LHCN-M2 (cell line): ENCODE data around the gene TMEM207. TPM values are rescaled to one million over a fixed set of nuclear protein-coding genes. Genes with fewer than 3 reads are reported as not detected.
A peak's percentile ranks its signal among the peaks of the same experiment; 100 is the strongest.
"Not testable (repeated sequence)": the region's sequence is repeated elsewhere in the genome, so short reads cannot be mapped to it uniquely, and the experiment has no call there.

ENCODE experiments used
- DNase-seq: peaks from one replicate; pipeline ENCODE4 v3.0.0-alpha.2; 2012; ENCODE audit warnings: low read depth
- polyA plus RNA-seq: library from polyadenylated mRNA; unstranded; fragments of >200 nt; gene quantifications from one replicate; pipeline ENCODE4 v1.2.1, GENCODE V29; 2012; ENCODE audit warnings: missing spikeins
- total RNA-seq: library from RNA; depleted of rRNA; stranded (reverse); fragments of >200 nt; gene quantifications from 2 replicates; pipeline ENCODE4 v1.2.3, GENCODE V29; 2014; rRNA removed

The TMEM207 gene
- total RNA-seq: not detected in 2 replicates
- not detected for polyA plus RNA-seq

DNA sequence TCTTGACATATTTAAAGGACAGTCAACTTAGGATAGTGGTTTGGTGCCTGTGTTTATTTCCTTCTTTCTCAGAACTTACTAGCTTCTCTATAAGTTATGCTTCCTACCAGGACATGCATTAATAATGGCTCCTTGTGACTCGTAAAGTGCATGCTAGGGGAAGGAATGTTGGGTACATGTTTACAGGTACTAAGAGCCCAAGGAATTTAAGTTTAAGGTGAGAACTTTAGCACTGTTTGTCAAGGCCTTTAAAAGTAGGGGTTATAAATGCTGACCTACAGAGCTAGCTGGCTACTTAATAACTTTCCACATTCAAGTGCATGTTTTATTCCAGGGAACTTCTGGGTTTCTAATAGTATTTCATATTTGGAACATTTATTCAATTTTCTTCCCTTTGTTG lies at the start of gene TMEM207:
TSS of gene TMEM207 (minus strand) at position 101 of the 400 bp plus-strand sequence. CDS start at position 9, 92 bp downstream.
- no peak for DNase-seq

DNA sequence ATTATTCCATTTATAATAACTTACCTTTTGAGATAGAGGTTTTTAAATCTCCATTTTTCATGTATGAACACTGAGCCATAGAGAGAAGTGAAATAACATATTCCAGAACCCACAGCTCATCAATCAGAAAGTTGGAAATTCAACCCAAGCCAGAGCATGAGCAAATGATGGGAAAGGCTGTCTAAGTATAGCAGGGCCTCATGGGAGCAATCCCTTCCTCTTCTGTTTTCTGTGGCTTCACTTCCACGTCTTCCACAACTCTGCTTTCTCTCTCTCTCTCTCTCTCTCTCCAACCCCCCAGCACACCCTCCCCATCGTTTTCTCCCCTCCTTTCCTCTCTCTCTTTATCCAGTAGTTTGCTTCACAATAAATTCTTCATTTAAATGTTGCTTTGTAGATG lies 49.4 kb upstream of the TMEM207 start:
- DNase-seq: no peak

DNA sequence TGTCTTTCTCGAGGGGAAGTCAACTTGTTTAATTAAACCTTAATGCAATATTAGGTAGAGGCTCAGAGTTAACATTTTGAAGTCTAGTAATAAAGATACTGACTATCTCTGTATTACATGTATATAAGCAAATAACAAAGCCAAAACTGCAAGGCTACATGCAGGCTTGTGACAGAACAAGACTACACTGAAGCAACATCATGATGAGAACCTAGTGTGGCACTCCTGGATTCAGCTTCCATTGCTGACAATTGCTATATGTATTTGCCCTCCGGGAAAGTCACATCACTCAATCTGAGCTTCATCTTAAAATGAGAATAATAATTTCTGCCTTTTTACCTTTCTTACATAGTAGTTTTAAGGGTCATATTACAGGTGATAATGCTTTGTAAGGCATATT lies 48.6 kb upstream of the TMEM207 start:
- DNase-seq: no peak

DNA sequence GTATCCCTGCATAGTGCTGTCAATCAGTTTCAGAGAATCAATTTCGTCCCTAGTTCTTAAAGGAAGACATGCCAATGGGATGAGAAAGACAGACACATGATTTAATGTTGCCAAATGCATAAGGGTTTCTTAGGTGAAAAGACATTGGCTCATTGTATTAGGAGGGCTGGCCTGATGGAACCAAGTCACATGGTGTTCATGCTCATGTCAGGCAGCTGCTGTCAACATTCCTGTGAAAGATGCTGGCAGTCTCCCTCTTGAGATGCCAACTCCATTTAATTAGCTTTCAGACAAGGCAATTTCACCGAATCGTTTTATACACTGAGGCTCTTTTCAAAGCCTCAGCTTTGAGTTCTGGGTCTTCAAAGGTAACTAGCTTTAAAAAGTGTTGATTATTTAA lies 48.1 kb upstream of the TMEM207 start:
- peak; percentile 87 for DNase-seq

DNA sequence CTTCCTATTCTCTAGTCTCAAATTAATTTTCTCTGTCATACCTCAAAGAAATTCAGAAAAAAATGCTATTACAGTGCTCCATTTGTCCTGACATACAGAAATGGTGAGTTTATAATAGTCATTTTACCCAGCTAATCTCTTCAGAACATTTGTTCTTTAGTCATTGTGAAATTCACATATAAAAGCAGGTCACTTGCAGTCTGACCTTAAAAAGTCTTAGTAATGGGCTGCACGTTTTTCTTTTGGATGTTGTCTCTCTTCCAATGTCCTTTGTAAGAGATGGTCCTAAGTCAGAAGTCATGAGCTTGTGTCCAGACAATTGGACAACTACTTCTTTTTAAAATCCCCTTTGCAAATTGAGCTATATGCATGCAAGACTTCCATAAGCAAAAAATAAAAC lies 47.2 kb upstream of the TMEM207 start:
- DNase-seq: peak; percentile 40

DNA sequence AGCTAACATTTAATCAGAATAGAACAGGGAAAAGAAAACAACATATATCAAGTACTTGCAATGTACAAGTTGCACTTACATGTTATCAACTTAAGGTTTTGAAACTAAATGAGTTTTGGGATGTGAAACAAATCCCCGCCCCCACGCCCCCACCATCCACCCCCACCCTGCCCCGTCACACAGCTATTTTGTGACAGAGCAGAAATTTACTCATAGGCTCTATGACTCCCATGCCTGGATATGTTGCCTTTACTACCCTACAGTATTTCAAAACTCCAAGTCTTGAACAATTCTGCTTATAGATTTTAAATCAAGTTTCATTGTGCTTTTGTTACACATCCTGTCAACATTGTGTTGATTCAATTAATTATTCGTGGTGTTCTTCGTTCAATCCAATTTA lies 46.1 kb upstream of the TMEM207 start:
- DNase-seq: no peak

DNA sequence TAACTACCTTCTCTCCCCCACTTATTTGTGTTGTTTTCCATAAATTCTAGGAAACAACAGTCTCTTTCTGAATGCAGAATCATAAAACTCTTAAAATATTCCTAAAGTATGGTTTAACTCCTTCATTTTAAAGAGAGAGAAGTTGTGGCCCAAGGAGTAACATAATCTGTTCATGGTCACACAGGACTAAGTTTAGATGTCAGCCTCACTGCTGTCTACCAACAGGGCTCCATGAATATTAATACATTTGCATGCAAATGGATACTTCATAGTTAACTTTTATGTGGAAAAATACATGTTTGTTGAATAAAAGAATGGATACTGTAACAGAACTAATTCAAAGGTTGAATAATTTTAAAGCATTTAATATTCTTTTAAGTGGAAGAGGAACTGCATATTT lies 45.7 kb upstream of the TMEM207 start:
- no peak for DNase-seq

DNA sequence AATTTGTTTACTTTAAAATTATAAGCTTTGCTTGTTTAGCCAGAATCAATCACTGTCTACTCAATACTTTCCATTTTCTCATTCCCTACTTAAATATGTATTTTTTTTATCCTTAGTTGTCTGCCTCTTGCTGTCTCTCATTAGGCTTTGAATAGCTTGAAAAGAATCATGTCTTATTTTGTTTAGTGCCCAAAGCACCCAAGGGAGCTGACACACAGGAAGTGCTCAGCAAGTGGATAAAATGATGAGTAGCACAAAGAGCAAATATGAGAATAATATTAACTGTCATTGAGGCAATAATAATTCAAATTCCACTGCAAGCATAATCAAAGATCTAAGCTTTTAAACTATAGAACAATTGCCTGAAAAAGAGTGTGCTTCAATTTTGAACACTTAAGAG lies 45.2 kb upstream of the TMEM207 start:
- DNase-seq: peak; percentile 39

DNA sequence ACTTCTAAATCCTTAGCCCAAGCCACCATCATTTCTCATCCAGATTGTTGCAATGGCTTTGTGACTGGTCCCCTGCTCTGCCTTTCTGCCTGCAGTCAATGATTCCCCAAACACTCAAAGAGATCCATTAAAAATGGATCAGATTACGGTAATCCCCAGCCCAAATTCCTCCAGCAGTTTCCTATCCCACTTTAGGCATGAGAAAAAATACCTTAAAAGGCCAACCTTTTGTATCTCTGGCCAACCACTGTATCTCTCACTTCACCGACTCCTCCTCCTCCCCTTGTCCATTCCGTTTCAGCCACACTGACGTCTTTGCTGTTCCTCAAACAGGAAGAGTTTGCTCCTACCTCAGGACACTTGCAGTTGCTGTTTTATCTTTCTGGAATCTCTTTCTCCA lies 43.3 kb upstream of the TMEM207 start:
- no peak for DNase-seq

DNA sequence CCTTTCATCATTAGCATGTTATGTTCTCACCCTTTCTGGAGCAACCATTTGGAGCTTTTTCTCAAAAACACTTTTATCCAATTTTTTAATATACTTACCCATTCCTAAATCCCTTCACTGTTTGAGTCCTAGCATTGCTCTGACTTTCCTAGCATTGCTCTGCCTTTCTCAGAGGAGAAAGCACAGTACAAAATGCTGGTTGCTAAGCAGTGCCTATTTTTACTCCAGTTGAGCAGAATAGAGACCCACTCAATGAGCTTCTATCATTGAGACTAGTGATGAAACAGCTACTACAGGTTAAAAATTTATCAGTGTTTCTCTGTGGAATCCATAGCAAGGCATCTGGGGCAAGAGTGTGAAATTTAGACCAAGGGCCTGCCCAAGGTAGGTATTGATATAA lies 42.4 kb upstream of the TMEM207 start:
- DNase-seq: no peak

DNA sequence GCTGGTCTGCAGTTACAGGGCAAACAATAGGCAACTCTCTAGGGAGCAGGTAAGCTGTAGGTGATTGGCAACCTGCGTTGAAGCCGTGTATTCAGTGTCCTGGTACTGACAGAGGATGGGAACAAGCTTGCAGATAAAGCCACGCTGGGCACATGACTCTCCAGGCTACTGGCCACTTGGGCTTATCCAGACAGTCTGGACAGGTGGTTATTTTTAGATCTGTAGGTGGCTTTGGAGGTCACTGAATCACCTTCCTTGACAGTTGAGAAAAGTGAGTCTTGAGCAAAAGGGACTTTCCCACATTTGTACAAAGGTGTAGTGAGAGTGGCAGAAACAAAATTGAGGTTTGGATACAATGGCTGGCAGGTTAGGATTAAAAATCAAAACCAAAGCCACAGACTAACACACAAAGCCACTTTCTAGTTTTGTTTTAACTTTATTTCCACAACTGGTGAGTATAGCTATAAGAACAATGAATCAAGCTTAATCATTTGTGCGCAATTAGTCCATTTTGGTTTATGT lies 41.9 kb upstream of the TMEM207 start:
- no peak for DNase-seq

DNA sequence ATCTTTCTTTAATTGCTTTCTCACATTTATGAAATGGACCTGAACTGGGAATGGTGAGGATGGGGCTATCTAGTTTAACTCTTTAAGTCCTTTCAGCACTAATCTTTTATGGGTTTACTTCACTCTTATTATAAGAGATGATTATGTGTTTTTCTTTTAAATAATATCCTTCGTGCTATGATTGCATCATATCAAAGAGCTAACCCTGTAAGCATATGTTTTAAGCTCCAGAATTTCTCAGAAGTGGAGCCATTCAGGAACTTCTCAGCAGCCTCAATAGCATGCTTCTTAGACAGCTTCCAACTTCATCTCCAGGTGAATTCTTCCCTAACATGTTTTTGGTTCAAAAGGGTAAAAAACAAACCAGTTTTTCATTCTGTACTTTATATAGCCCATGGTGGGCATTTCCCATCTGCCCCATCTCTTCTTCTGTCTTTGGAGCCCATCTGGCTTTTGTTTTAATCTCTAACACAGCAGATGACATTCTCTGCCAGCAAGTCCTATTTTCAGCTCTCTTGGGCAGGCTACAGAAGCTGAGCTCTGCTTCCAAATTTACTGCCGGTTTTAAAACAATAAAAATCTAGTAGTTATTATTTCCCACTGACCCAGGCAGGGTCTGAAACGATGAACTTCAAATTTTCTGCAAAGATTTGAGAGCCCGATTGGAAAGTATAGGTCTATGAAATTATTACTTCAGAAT lies 37.4 kb upstream of the TMEM207 start:
- no peak for DNase-seq

DNA sequence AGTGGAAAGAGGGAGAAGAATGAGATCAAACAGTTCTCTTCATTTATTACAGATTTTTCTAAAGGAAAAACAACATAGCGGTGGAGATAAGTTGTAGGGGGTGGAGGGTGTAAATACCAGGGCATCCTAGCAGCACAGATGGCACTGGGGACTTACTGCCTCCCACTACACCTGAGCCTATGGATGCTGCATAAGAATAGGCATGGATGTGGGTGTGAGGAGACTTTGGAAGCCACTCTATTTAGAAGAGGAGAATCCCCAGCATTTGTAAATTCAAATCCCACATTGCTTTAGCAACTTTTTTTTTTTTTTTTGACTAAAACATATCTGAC lies 36.8 kb upstream of the TMEM207 start:
- DNase-seq: no peak

DNA sequence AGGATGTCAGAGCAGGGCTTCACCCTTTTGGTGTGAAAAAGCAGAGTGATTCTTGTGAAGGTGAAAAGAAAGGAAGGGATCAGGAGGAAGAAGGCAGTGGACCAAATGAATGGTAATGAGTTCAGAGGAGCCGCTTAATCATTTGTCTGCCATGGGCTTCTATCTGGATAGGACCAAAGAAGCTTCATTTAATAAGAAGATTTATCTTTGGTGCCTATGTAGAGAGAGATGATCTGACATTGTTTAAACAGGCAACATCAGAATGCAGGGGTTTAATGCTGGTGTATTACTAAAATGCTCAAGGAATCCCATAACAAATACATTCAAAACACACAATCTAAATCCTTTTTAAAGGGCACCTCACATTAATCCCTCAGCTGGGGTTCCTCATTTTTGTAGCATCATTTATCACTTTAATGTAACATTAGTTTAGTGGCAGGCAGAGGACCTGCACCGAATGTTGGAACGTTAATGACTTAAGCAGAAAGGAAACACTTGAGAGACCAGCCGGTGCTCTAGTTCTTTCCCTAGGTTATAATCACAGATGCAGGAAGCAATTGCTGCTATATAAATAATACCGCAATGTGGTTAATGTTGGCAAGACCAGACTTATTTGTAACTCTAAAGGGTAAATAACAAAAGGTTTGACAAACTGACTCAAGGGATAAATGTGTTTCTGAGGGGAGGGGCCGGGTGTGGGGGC lies 36.3 kb upstream of the TMEM207 start:
- DNase-seq: peak; percentile 50

DNA sequence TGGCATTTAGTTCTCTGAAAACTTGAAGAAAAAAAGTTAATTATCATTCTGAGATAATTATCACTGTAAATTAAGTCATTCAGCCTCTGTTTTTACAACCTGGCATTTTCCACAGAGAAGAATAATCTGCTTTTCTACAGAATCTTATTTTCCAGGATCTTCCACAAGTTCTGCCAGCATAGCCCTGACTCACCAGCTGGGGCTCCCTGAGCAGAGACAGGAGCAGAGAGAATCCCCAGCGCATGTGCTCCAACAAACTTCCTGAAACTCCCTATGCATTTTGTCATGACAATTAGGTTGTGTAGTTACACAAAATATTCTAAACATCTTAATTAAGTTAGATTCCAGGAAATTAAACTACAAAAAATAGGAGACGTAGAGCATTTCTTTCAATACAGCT lies 32.1 kb upstream of the TMEM207 start:
- peak; percentile 19 for DNase-seq

DNA sequence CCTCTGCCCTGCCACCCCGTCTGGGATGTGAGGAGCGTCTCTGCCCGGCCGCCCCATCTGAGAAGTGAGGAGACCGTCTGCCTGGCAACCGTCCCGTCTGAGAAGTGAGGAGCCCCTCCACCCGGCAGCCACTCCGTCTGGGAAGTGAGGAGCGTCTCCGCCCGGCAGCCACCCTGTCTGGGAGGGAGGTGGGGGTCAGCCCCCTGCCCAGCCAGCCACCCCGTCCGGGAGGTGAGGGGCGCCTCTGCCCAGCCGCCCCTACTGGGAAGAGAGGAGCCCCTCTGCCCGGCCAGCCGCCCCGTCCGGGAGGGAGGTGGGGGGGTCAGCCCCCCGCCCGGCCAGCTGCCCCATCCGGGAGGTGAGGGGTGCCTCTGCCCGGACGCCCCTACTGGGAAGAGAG lies 23.6 kb upstream of the TMEM207 start:
- DNase-seq: not testable (repeated sequence)

DNA sequence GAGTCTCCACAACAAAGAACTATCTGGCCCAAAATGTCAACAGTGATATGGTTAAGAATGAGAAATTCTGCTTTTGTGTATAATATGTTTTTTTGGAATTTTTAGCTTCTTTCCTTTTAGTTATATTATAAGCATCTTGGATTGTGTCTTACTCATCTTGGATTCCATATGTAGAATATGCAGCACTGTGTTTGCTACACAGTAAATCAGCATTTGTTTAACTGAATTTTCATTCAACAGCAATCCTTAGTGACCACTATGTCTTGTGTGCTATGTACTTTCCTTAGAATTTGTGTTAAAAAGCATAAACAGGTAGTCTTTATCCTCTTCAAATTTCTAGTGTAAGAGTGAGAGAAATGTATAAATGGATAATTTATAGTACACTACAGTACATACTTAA lies 18.2 kb upstream of the TMEM207 start:
- no peak for DNase-seq

DNA sequence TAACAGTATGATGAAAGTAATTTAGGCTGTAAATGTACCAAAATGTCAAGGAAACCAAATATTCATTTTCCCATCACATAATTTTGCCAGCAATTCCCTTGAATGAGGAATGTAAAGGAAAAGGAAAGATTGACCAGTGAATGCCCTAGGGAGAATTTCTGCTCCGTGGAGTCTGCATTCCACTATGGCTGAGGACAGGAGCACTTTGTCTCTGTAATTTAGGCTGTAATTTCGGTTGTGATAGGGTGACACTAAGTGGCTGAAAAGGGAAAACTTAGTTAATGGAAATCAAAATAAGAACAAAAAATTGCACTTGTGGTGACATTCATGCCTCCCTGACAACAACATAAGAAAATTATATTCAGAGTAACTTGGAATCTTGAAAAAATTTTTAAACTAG lies 8.3 kb upstream of the TMEM207 start:
- peak; percentile 20 for DNase-seq

DNA sequence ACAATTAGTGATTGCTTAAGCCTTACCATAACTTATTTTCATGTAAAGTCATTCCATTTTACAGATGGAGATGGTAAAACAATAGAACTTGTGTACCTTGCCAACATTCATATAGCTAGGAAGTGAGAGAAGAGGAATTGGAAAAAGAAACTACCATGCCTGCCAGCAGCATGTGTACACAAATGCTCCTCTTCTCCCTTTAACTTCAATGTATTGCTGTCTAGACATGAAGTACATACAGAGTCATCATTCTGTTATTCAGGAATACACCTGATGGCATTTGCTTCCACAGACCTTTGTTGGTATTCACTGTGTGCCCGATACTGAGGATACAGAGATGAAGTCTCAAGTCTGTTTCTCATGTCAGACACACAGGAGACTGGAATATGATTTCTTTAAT lies 7.1 kb upstream of the TMEM207 start:
- no peak for DNase-seq

DNA sequence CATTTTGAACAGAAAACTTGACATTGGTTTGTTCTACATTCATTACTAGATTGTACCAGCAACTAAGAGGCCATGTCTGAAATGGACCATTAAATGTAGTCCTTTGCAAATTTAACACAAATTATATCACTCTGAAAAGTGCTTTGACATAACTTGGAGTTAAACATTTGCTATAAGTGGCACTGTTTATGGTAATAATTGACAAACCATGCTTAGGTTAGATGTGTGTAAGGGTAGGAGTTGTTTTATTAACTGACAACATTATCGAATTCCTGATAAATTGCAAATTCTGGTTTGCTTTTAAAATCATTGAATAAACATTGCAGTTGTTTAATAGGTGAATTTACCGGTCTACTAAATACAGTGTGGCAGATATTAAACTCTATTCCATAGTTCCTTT lies 6.1 kb upstream of the TMEM207 start:
- DNase-seq: no peak

DNA sequence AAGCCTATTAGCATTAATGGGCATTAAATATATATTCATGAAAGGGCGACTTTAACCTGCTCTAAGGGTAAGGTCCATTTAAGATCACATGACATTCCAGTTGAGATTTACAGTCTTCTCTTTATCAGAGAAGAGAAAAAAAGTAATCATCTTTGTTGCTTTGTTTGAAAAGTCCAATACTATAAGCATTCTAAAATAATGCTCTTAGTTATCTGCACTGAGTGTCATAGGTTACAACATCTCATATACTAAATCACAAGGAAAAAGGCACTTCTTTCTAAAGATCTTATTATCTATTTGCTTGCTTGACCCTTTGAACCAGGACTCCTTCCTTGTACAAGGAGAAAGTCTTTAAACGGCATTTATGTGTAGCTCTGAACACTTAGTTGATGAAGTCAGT lies 1.4 kb downstream of the TMEM207 start:
- no peak for DNase-seq

DNA sequence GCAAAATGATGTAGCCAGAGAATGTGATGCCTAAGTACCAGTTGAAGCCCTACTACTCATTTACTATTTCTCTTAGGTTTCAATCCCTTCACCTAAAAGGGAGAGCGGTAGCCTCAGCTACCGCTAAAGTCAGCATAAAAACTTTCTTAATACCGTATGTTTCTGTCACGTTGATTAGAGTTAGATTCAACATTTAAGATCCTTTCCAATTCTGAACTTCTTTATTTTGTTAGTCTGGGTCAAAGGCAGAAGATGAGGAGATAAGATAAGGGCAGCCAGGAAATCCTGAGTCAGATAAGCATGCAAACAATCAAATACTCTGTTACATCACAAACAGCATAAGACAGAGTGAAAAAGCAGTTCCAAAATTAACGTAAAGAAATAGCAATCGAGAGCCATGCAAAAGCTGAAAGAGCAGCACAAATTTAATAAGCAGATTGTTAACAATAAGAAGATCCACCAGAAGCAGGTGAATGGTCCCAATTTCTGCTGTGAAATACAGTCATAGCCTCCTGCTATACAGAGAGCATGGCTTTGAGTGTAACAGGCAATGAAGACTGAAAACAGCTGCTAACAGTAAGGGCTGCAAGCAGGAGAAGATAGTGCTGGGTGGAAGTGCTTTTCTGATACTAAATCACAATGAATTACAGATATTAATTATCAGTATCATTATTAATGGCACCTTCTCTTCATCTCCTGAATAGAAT lies 3.0 kb downstream of the TMEM207 start:
- no peak for DNase-seq
